Measurements from ENCODE around the gene SUFU. TPM values are rescaled to one million over a fixed set of nuclear protein-coding genes. Genes with fewer than 3 reads are reported as not detected.

The SUFU gene
- total and polyA plus RNA-seq, 2 of the 13 experiments (the other 11 are each of a cell fraction or from before 2014, with no cell fraction given) = 2.9 to 5.5 TPM

GRCh38 chr10:102621443-102622325, 117.9 kb downstream of the SUFU start (continued):
- no peak for TF ChIP-seq CHCHD3 (CRISPR knock-in tag; IDR thresholded peaks at IDR 0.05)
- no peak for TF ChIP-seq ZFAT (CRISPR knock-in tag; conservative IDR thresholded peaks at IDR 0.05)
- peak; percentile 24; the same call in 1 of the 2 replicates for TF ChIP-seq ARID5B (CRISPR knock-in tag; IDR thresholded peaks at IDR 0.05)
- TF ChIP-seq FOXA3 (CRISPR knock-in tag; IDR thresholded peaks at IDR 0.05) = peak; percentile 70
- TF ChIP-seq SAP130 (CRISPR knock-in tag; IDR thresholded peaks at IDR 0.05; ENCODE audit: low read depth) = 0 out of 2 replicates have a peak, but pooled peaks have one; percentile 23

DNA sequence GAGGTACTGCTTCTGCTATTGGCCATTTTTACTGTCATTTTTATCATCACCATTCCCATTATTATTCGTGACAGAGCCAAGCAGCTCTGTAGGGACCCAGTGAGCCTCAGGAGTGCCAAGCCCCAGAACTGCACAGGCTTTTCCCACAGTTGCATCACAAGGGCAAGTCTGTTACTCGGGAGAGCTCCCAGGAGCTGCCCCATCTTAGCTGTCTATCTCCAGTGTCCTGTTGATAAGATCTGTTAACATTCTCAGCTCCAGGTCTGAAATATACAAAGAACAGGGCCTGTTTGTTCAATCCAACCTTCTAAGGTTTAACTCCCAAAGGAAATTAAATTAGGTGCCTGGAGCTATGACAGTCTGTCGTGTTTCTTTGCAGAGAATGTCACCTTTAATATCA, 120.3 kb downstream of the SUFU start:
- H3K27ac ChIP-seq (ENCODE audit: extremely low read length, insufficient read depth, low read length) = no peak overlapping the region
- no TSS peak for BruUV-seq (replicated peaks)
- POLR2A ChIA-PET = interaction anchor here (1.0 to 1.6 kb wide), 2 partner anchors 18 to 42 kb away, joined by 4 to 6 read pairs; no protein-coding TSS in a partner anchor
- H3K4me2 ChIP-seq (ENCODE audit: low read depth, low read length) = no peak overlapping the region
- no peak overlapping the region for H3K9ac ChIP-seq (ENCODE audit: insufficient read depth, low read depth, low read length)
- 61% methylated on average over 3 of the region's 3 CpGs for WGBS (ENCODE audit: low lambda C conversion rate)
- no peak overlapping the region for H3K4me3 ChIP-seq (replicated peaks in 1 of 3; ENCODE audit: insufficient read depth in 1 of 3, low read depth in 2 of 3, low read length in 3 of 3)
- FAIRE-seq (no peak), DNase-seq (ENCODE audit: low spot score) (no peak), ATAC-seq (no peak)
- H3K27me3 ChIP-seq (ENCODE audit: control insufficient read depth in 1 of 2, insufficient read depth in 2 of 2, low read length in 2 of 2) = no peaks in the 10 kb centered on the region
- no peaks in the 10 kb centered on the region for H4K20me1 ChIP-seq (ENCODE audit: insufficient read depth, low read length)
- H3K79me2 ChIP-seq (ENCODE audit: insufficient read depth, low read length) = no peaks in the 10 kb centered on the region
- intact Hi-C loops (cut with micrococcal nuclease; ENCODE audit: unreplicated experiment) (no loop called here), in situ Hi-C loops (cut with HindIII; ENCODE audit: extremely low pct_ligation_motif_present, low pct_unique_long_range_greater_than_20kb) (no loop called here)
- CTCF ChIA-PET (ENCODE audit: low intra/inter-chr PET ratio, low total read pairs) = no interaction called here
- H3K9me3 ChIP-seq (ENCODE audit: low read length) = no peaks in the 10 kb centered on the region
- no peak overlapping the region for H2AFZ ChIP-seq (ENCODE audit: low read length)
- no peaks in the 10 kb centered on the region; a peak in 1 of 5 replicates for H3K36me3 ChIP-seq (replicated peaks in 1 of 2; ENCODE audit: control insufficient read depth in 1 of 2, insufficient read depth in 2 of 2, low read length in 2 of 2)
- peaks cover 74% of the 10 kb centered on the region for H3K4me1 ChIP-seq (ENCODE audit: insufficient read depth, low read length)
- no peak for TF ChIP-seq ZNF501 (CRISPR knock-in tag; IDR thresholded peaks at IDR 0.05)
- no peak for TF ChIP-seq GLMP (CRISPR knock-in tag; IDR thresholded peaks at IDR 0.05; ENCODE audit: borderline replicate concordance)
- TF ChIP-seq, protein P1, sequence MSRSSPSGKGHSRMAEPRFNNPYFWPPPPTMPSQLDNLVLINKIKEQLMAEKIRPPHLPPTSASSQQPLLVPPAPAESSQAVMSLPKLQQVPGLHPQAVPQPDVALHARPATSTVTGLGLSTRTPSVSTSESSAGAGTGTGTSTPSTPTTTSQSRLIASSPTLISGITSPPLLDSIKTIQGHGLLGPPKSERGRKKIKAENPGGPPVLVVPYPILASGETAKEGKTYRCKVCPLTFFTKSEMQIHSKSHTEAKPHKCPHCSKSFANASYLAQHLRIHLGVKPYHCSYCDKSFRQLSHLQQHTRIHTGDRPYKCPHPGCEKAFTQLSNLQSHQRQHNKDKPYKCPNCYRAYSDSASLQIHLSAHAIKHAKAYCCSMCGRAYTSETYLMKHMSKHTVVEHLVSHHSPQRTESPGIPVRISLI (CRISPR knock-in tag; IDR thresholded peaks at IDR 0.05; ENCODE audit: borderline replicate concordance) = no peak
- no peak for TF ChIP-seq TAF1 (CRISPR knock-in tag; IDR thresholded peaks at IDR 0.05)
- TF ChIP-seq, protein P2, sequence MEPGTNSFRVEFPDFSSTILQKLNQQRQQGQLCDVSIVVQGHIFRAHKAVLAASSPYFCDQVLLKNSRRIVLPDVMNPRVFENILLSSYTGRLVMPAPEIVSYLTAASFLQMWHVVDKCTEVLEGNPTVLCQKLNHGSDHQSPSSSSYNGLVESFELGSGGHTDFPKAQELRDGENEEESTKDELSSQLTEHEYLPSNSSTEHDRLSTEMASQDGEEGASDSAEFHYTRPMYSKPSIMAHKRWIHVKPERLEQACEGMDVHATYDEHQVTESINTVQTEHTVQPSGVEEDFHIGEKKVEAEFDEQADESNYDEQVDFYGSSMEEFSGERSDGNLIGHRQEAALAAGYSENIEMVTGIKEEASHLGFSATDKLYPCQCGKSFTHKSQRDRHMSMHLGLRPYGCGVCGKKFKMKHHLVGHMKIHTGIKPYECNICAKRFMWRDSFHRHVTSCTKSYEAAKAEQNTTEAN (CRISPR knock-in tag; conservative IDR thresholded peaks at IDR 0.05) = no peak
- TF ChIP-seq SP1 (IDR thresholded peaks at IDR 0.05) = no peak
- TF ChIP-seq SP1 (CRISPR knock-in tag; IDR thresholded peaks at IDR 0.05) = no peak
- no peak for TF ChIP-seq ZNF496 (CRISPR knock-in tag; IDR thresholded peaks at IDR 0.05; ENCODE audit: insufficient replicate concordance)
- TF ChIP-seq MATR3 (CRISPR knock-in tag; IDR thresholded peaks at IDR 0.05) = no peak
- TF ChIP-seq GLI4 (CRISPR knock-in tag; IDR thresholded peaks at IDR 0.05; ENCODE audit: borderline replicate concordance) = no peak
- no peak for TF ChIP-seq ZBTB38 (CRISPR knock-in tag; IDR thresholded peaks at IDR 0.05)

All from HepG2 (cell line).